ENCODE measurements around the gene EML6.

GRCh38 chr2:54676656-54677055, 46.8 kb upstream of the EML6 start:
- TF ChIP-seq CTCF (conservative IDR thresholded peaks at IDR 0.05; ENCODE audit: low read depth in 2 of 2) (no peak), POLR2AphosphoS5 (IDR thresholded peaks at IDR 0.05; ENCODE audit: low read depth) (no peak), ZNF331 (CRISPR knock-in tag; IDR thresholded peaks at IDR 0.05; ENCODE audit: low read depth) (no peak), NANOG (IDR thresholded peaks at IDR 0.05; ENCODE audit: borderline replicate concordance) (no peak), REST (IDR thresholded peaks at IDR 0.05; ENCODE audit: unreplicated experiment) (no peak)

All from GM23338 (cell line).